ENCODE data around the gene EMCN. TPM values are rescaled to one million over a fixed set of nuclear protein-coding genes. Genes with fewer than 3 reads are reported as not detected.

Gene EMCN
- total and polyA plus RNA-seq, 2 experiments from 2014 or later: 0.22 to 1.0 TPM

- no peak overlapping the region for H2AFZ ChIP-seq
- in situ Hi-C loops (cut with MboI): no loop called here
- no peaks in the 10 kb centered on the region for H3K9me3 ChIP-seq (ENCODE audit: low read depth)
- H3K79me2 ChIP-seq (ENCODE audit: insufficient read depth): no peaks in the 10 kb centered on the region
- TF ChIP-seq EZH2phosphoT487 (IDR thresholded peaks at IDR 0.05; ENCODE audit: insufficient read depth, low read depth) (no peak), EZH2 (IDR thresholded peaks at IDR 0.05; ENCODE audit: insufficient read depth, poor library complexity, severe bottlenecking) (no peak)
- no peak for DNase-seq
- 26 to 33% methylated on average over 1 of the region's 1 CpG for WGBS, 2 experiments (ENCODE audit: low coverage in 1 of 2, low lambda C conversion rate in 2 of 2, missing lambda C conversion rate in 2 of 2)
- no peaks in the 10 kb centered on the region for H3K4me1 ChIP-seq (ENCODE audit: insufficient read depth)
- H3K4me2 ChIP-seq (ENCODE audit: unreplicated experiment): no peak overlapping the region
- H3F3A ChIP-seq (ENCODE audit: insufficient read depth): no peaks in the 10 kb centered on the region
- H3K27ac ChIP-seq: no peak overlapping the region
- H3K27me3 ChIP-seq (replicated peaks; ENCODE audit: insufficient read depth): no peaks in the 10 kb centered on the region
- no peaks in the 10 kb centered on the region for H3K36me3 ChIP-seq (ENCODE audit: low read depth)
- no peaks in the 10 kb centered on the region for H3K9me2 ChIP-seq (ENCODE audit: insufficient read depth)
- no peaks in the 10 kb centered on the region for H4K20me1 ChIP-seq (ENCODE audit: insufficient read depth)
- H3K4me3 ChIP-seq: no peak overlapping the region
- no peak overlapping the region for H3K9ac ChIP-seq
Observed at GRCh38 chr4:100548200-100548560, 30.4 kb upstream of the EMCN start.

GRCh38 chr4:100547541-100548199 lies 29.8 kb upstream of the EMCN start:
- no peaks in the 10 kb centered on the region for H3K79me2 ChIP-seq (ENCODE audit: insufficient read depth)
- no peak overlapping the region for H3K4me3 ChIP-seq
- DNase-seq: no peak
- 78 to 80% methylated on average over 6 of the region's 6 CpGs for WGBS, 2 experiments (ENCODE audit: low coverage in 1 of 2, low lambda C conversion rate in 2 of 2, missing lambda C conversion rate in 2 of 2)
- H3K36me3 ChIP-seq (ENCODE audit: low read depth): no peaks in the 10 kb centered on the region
- H3K9ac ChIP-seq: no peak overlapping the region
- TF ChIP-seq EZH2phosphoT487 (IDR thresholded peaks at IDR 0.05; ENCODE audit: insufficient read depth, low read depth) (no peak), EZH2 (IDR thresholded peaks at IDR 0.05; ENCODE audit: insufficient read depth, poor library complexity, severe bottlenecking) (no peak)
- in situ Hi-C loops (cut with MboI): no loop called here
- H3K27me3 ChIP-seq (replicated peaks; ENCODE audit: insufficient read depth): no peaks in the 10 kb centered on the region
- H3F3A ChIP-seq (ENCODE audit: insufficient read depth): no peaks in the 10 kb centered on the region
- H3K4me1 ChIP-seq (ENCODE audit: insufficient read depth): no peaks in the 10 kb centered on the region
- H3K9me3 ChIP-seq (ENCODE audit: low read depth): no peaks in the 10 kb centered on the region
- H2AFZ ChIP-seq: no peak overlapping the region
- H3K9me2 ChIP-seq (ENCODE audit: insufficient read depth): no peaks in the 10 kb centered on the region
- H3K4me2 ChIP-seq (ENCODE audit: unreplicated experiment): no peak overlapping the region
- no peak overlapping the region for H3K27ac ChIP-seq
- H4K20me1 ChIP-seq (ENCODE audit: insufficient read depth): no peaks in the 10 kb centered on the region

GRCh38 chr4:100545427-100545826 lies 27.6 kb upstream of the EMCN start:
- no peaks in the 10 kb centered on the region for H3K9me2 ChIP-seq (ENCODE audit: insufficient read depth)
- no peaks in the 10 kb centered on the region for H3K4me1 ChIP-seq (ENCODE audit: insufficient read depth)
- H3K4me2 ChIP-seq (ENCODE audit: unreplicated experiment): no peak overlapping the region
- H4K20me1 ChIP-seq (ENCODE audit: insufficient read depth): no peaks in the 10 kb centered on the region
- H3F3A ChIP-seq (ENCODE audit: insufficient read depth): no peaks in the 10 kb centered on the region
- no peak overlapping the region for H3K9ac ChIP-seq
- TF ChIP-seq EZH2phosphoT487 (IDR thresholded peaks at IDR 0.05; ENCODE audit: insufficient read depth, low read depth): no peak
- no peak for TF ChIP-seq EZH2 (IDR thresholded peaks at IDR 0.05; ENCODE audit: insufficient read depth, poor library complexity, severe bottlenecking)
- no peaks in the 10 kb centered on the region for H3K36me3 ChIP-seq (ENCODE audit: low read depth)
- H3K79me2 ChIP-seq (ENCODE audit: insufficient read depth): no peaks in the 10 kb centered on the region
- no peak overlapping the region for H3K27ac ChIP-seq
- H3K27me3 ChIP-seq (replicated peaks; ENCODE audit: insufficient read depth): no peaks in the 10 kb centered on the region
- H3K9me3 ChIP-seq (ENCODE audit: low read depth): no peaks in the 10 kb centered on the region
- no peak overlapping the region for H2AFZ ChIP-seq
- no peak overlapping the region for H3K4me3 ChIP-seq
- DNase-seq: no peak
- in situ Hi-C loops (cut with MboI): no loop called here
- 81 to 83% methylated on average over 5 of the region's 5 CpGs for WGBS, 2 experiments (ENCODE audit: low coverage in 1 of 2, low lambda C conversion rate in 2 of 2, missing lambda C conversion rate in 2 of 2)

GRCh38 chr4:100540131-100540530 lies 22.3 kb upstream of the EMCN start:
- no peaks in the 10 kb centered on the region for H3K9me3 ChIP-seq (ENCODE audit: low read depth)
- H3K4me2 ChIP-seq (ENCODE audit: unreplicated experiment): no peak overlapping the region
- no peak overlapping the region for H3K27ac ChIP-seq
- no peaks in the 10 kb centered on the region for H4K20me1 ChIP-seq (ENCODE audit: insufficient read depth)
- no peak for DNase-seq
- H3K36me3 ChIP-seq (ENCODE audit: low read depth): no peaks in the 10 kb centered on the region
- no peak overlapping the region for H3K9ac ChIP-seq
- H3K27me3 ChIP-seq (replicated peaks; ENCODE audit: insufficient read depth): no peaks in the 10 kb centered on the region
- no peaks in the 10 kb centered on the region for H3K9me2 ChIP-seq (ENCODE audit: insufficient read depth)
- no peak overlapping the region for H3K4me3 ChIP-seq
- no peaks in the 10 kb centered on the region for H3F3A ChIP-seq (ENCODE audit: insufficient read depth)
- in situ Hi-C loops (cut with MboI): no loop called here
- TF ChIP-seq EZH2 (IDR thresholded peaks at IDR 0.05; ENCODE audit: insufficient read depth, poor library complexity, severe bottlenecking) (no peak), EZH2phosphoT487 (IDR thresholded peaks at IDR 0.05; ENCODE audit: insufficient read depth, low read depth) (no peak)
- H2AFZ ChIP-seq: no peak overlapping the region
- no peaks in the 10 kb centered on the region for H3K79me2 ChIP-seq (ENCODE audit: insufficient read depth)
- H3K4me1 ChIP-seq (ENCODE audit: insufficient read depth): no peaks in the 10 kb centered on the region

GRCh38 chr4:100539706-100540105 lies 21.9 kb upstream of the EMCN start:
- Histone ChIP-seq H3K4me3 (no peak overlapping the region), H3F3A (ENCODE audit: insufficient read depth) (no peaks in the 10 kb centered on the region), H4K20me1 (ENCODE audit: insufficient read depth) (no peaks in the 10 kb centered on the region), H3K9me2 (ENCODE audit: insufficient read depth) (no peaks in the 10 kb centered on the region), H3K27me3 (replicated peaks; ENCODE audit: insufficient read depth) (no peaks in the 10 kb centered on the region), H3K9me3 (ENCODE audit: low read depth) (no peaks in the 10 kb centered on the region), H3K4me1 (ENCODE audit: insufficient read depth) (no peaks in the 10 kb centered on the region), H3K9ac (no peak overlapping the region), H3K4me2 (ENCODE audit: unreplicated experiment) (no peak overlapping the region), H3K79me2 (ENCODE audit: insufficient read depth) (no peaks in the 10 kb centered on the region), H3K36me3 (ENCODE audit: low read depth) (no peaks in the 10 kb centered on the region), H3K27ac (no peak overlapping the region), H2AFZ (no peak overlapping the region)
- no peak for DNase-seq
- in situ Hi-C loops (cut with MboI): no loop called here
- TF ChIP-seq EZH2phosphoT487 (IDR thresholded peaks at IDR 0.05; ENCODE audit: insufficient read depth, low read depth): no peak
- TF ChIP-seq EZH2 (IDR thresholded peaks at IDR 0.05; ENCODE audit: insufficient read depth, poor library complexity, severe bottlenecking): no peak
- 77 to 78% methylated on average over 4 of the region's 4 CpGs for WGBS, 2 experiments (ENCODE audit: low coverage in 1 of 2, low lambda C conversion rate in 2 of 2, missing lambda C conversion rate in 2 of 2)

Measured in GM23248 (cell line).